Liver (tissue), 9 donors: ENCODE results near the gene JAG1. TPM values are rescaled to one million over a fixed set of nuclear protein-coding genes. Genes with fewer than 3 reads are reported as not detected.

Experiments used
- DNase-seq: peaks from one replicate; pipeline ENCODE4 v3.0.0-alpha.2; 2017; ENCODE audit warnings: low spot score
- H3K27ac ChIP-seq, 2 donors: one replicate each; pipeline ENCODE4 v1.7.0; 2013; ENCODE audit warnings: inconsistent platforms in 2 of 2, low read length in 2 of 2, control low read depth in 1 of 2, low read depth in 1 of 2, mild to moderate bottlenecking in 1 of 2
- H3K27me3 ChIP-seq, 4 donors: one replicate each; pipeline versions ENCODE4 v1.6.1 to v1.7.0; 2013; ENCODE audit warnings: low read length in 3 of 4, inconsistent platforms in 1 of 4, mild to moderate bottlenecking in 1 of 4, moderate library complexity in 1 of 4; ENCODE audit not compliant: control insufficient read depth in 4 of 4, insufficient read depth in 4 of 4
- H3K36me3 ChIP-seq, 4 donors: one replicate each; pipeline versions ENCODE4 v1.6.1 to v1.7.0; 2013; ENCODE audit warnings: low read length in 3 of 4, mild to moderate bottlenecking in 3 of 4, low read depth in 1 of 4, moderate library complexity in 1 of 4; ENCODE audit not compliant: control insufficient read depth in 4 of 4, insufficient read depth in 3 of 4
- H3K4me1 ChIP-seq, 4 donors: one replicate each; pipeline versions ENCODE4 v1.6.1 to v1.7.0; 2013; ENCODE audit warnings: low read length in 3 of 4, mild to moderate bottlenecking in 3 of 4, moderate library complexity in 1 of 4; ENCODE audit not compliant: control insufficient read depth in 4 of 4, insufficient read depth in 4 of 4
- H3K4me3 ChIP-seq, 3 donors: one replicate each; pipeline versions ENCODE4 v1.6.1 to v1.7.0; 2013; ENCODE audit warnings: low read length in 3 of 3, control low read depth in 1 of 3, low read depth in 1 of 3, mild to moderate bottlenecking in 1 of 3
- H3K9ac ChIP-seq, 2 donors: one replicate each; pipeline ENCODE4 v1.7.0; 2013; ENCODE audit warnings: low read length in 2 of 2, mild to moderate bottlenecking in 2 of 2, moderate library complexity in 2 of 2, control low read depth in 1 of 2, low read depth in 1 of 2
- H3K9me3 ChIP-seq, 4 donors: one replicate each; pipeline versions ENCODE4 v1.6.1 to v1.7.0; 2013; ENCODE audit warnings: low read length in 3 of 4; ENCODE audit not compliant: control insufficient read depth in 4 of 4
- ATF3 ChIP-seq: IDR thresholded peaks from 2 replicates; pipeline ENCODE4 v1.6.1; 2016; ENCODE audit warnings: antibody characterized with exemption
- CTCF ChIP-seq: fragments of 150-350 bp; IDR thresholded peaks from 2 replicates; pipeline ENCODE4 v1.5.1; 2017; ENCODE audit warnings: improper control_type of control experiment, low read depth, low read length; ENCODE audit not compliant: missing input control
- EGR1 ChIP-seq, 2 donors: IDR thresholded peaks; 2 replicates each; pipeline ENCODE4 v1.6.1; 2016 to 2018; ENCODE audit warnings: antibody characterized with exemption in 2 of 2, low read depth in 2 of 2
- FOXA1 ChIP-seq: IDR thresholded peaks from 2 replicates; pipeline ENCODE4 v1.6.1; 2016; ENCODE audit warnings: antibody characterized with exemption
- FOXA2 ChIP-seq: IDR thresholded peaks from 2 replicates; pipeline ENCODE4 v1.6.1; 2016; ENCODE audit warnings: antibody characterized with exemption
- GABPA ChIP-seq, 2 donors: IDR thresholded peaks in 1 of 2; conservative IDR thresholded peaks in 1 of 2; 2 replicates each; pipeline ENCODE4 v1.6.1; 2016; ENCODE audit warnings: antibody characterized with exemption in 2 of 2, mild to moderate bottlenecking in 1 of 2, moderate library complexity in 1 of 2
- HNF4A ChIP-seq, 2 donors: conservative IDR thresholded peaks; 2 replicates each; pipeline ENCODE4 v1.6.1; 2016; ENCODE audit warnings: antibody characterized with exemption in 2 of 2, mild to moderate bottlenecking in 2 of 2
- JUND ChIP-seq, 2 donors: IDR thresholded peaks; 2 replicates each; pipeline ENCODE4 v1.6.1; 2016; ENCODE audit warnings: antibody characterized with exemption in 2 of 2
- MAX ChIP-seq: IDR thresholded peaks from 2 replicates; pipeline ENCODE4 v1.6.1; 2016; ENCODE audit warnings: antibody characterized with exemption
- RAD21 ChIP-seq, 2 donors: IDR thresholded peaks; 2 replicates each; pipeline ENCODE4 v1.6.1; 2016; ENCODE audit warnings: antibody characterized with exemption in 2 of 2, mild to moderate bottlenecking in 2 of 2
- REST ChIP-seq: IDR thresholded peaks from 2 replicates; pipeline ENCODE4 v1.6.1; 2016; ENCODE audit warnings: antibody characterized with exemption, mild to moderate bottlenecking
- SP1 ChIP-seq: IDR thresholded peaks from 2 replicates; pipeline ENCODE4 v1.6.1; 2018; ENCODE audit warnings: antibody characterized with exemption, mild to moderate bottlenecking
- ZBTB33 ChIP-seq: IDR thresholded peaks from 2 replicates; pipeline ENCODE4 v1.6.1; 2016; ENCODE audit warnings: antibody characterized with exemption
- WGBS: extraction: QIAGEN DNeasy Blood & Tissue Kit; methylation state at CpG from one replicate; pipeline ENCODE4 v1.1.7; 2013; 5-methylcytosine and 5-hydroxymethylcytosine counted together
- polyA plus RNA-seq, 2 donors: library from polyadenylated mRNA; stranded (reverse) in 1 of 2; unstranded in 1 of 2; fragments of 200-250 nt in 1 of 2; fragments of >200 nt in 1 of 2; fragmentation: Nextera tagmentation in 1 of 2; extraction: Ambion mirVana in 1 of 2; gene quantifications; one replicate each; pipeline versions ENCODE4 v1.2.1 to v1.2.3, GENCODE V29; 2013 to 2015
- total RNA-seq, 2 donors: library from RNA; depleted of rRNA; stranded (reverse); fragments of >200 nt; gene quantifications; one replicate each; pipeline ENCODE4 v1.2.3, GENCODE V29; 2014
- donor health status: healthy.
- donor health status: healthy.
- donor health status: healthy.
- donor health status: healthy.
- donor health status: healthy.

Gene JAG1
- total and polyA plus RNA-seq, 4 donors: 1.8 to 16.6 (median 4.6) TPM

GRCh38 chr20:10596710-10597121, 77.1 kb downstream of the JAG1 start (continued):
- no peak for TF ChIP-seq CTCF
- TF ChIP-seq FOXA2: no peak
- TF ChIP-seq GABPA (IDR thresholded peaks at IDR 0.05 in 1 of 2, conservative IDR thresholded peaks at IDR 0.05 in 1 of 2): no peak

GRCh38 chr20:10595985-10596384, 77.8 kb downstream of the JAG1 start:
- Histone ChIP-seq H3K4me1 (no peaks in the 10 kb centered on the region), H3K4me3 (no peak overlapping the region), H3K27me3 (no peaks in the 10 kb centered on the region), H3K9ac (no peak overlapping the region), H3K36me3 (peaks cover 0 to 6% (median 0%) of the 10 kb centered on the region in 4 donors), H3K27ac (no peak overlapping the region), H3K9me3 (no peaks in the 10 kb centered on the region)
- TF ChIP-seq FOXA2 (no peak), ATF3 (no peak), SP1 (no peak), HNF4A (conservative IDR thresholded peaks at IDR 0.05) (no peak), CTCF (no peak), EGR1 (IDR thresholded peaks at IDR 0.05; ENCODE audit: low read depth in 2 of 2) (no peak), GABPA (IDR thresholded peaks at IDR 0.05 in 1 of 2, conservative IDR thresholded peaks at IDR 0.05 in 1 of 2) (no peak)
- 83% methylated on average over 3 of the region's 3 CpGs for WGBS
- no peak for DNase-seq

GRCh38 chr20:10595266-10595665, 78.5 kb downstream of the JAG1 start:
- 90% methylated on average over 2 of the region's 2 CpGs for WGBS
- H3K4me1 ChIP-seq: no peaks in the 10 kb centered on the region
- no peaks in the 10 kb centered on the region for H3K9me3 ChIP-seq
- no peak for TF ChIP-seq FOXA1
- TF ChIP-seq ATF3: no peak
- no peak for TF ChIP-seq RAD21 (IDR thresholded peaks at IDR 0.05)
- H3K9ac ChIP-seq: no peak overlapping the region
- no peaks in the 10 kb centered on the region for H3K27me3 ChIP-seq
- no peak overlapping the region for H3K4me3 ChIP-seq
- H3K27ac ChIP-seq: no peak overlapping the region
- peaks cover 0 to 6% (median 0%) of the 10 kb centered on the region in 4 donors for H3K36me3 ChIP-seq
- no peak for DNase-seq

GRCh38 chr20:10594296-10594868, 79.4 kb downstream of the JAG1 start:
- no peak overlapping the region for H3K9ac ChIP-seq
- H3K36me3 ChIP-seq: peaks cover 0 to 6% (median 0%) of the 10 kb centered on the region in 4 donors
- H3K9me3 ChIP-seq: no peaks in the 10 kb centered on the region
- no peaks in the 10 kb centered on the region for H3K27me3 ChIP-seq
- WGBS: 94% methylated on average over 7 of the region's 7 CpGs
- no peaks in the 10 kb centered on the region for H3K4me1 ChIP-seq
- no peak for DNase-seq
- H3K27ac ChIP-seq: no peak overlapping the region
- no peak overlapping the region for H3K4me3 ChIP-seq
- no peak for TF ChIP-seq ATF3
- no peak for TF ChIP-seq MAX
- TF ChIP-seq ZBTB33: no peak
- TF ChIP-seq JUND (IDR thresholded peaks at IDR 0.05): no peak
- TF ChIP-seq RAD21 (IDR thresholded peaks at IDR 0.05): no peak
- TF ChIP-seq HNF4A (conservative IDR thresholded peaks at IDR 0.05): no peak
- no peak for TF ChIP-seq SP1
- TF ChIP-seq REST: no peak
- TF ChIP-seq GABPA (IDR thresholded peaks at IDR 0.05 in 1 of 2, conservative IDR thresholded peaks at IDR 0.05 in 1 of 2): no peak
